Activated CD4-positive, CD25-positive, alpha-beta regulatory T cell treated with anti-CD3 and anti-CD28 coated beads, Interleukin-2, amount 50 U/mL, for 72 hours (primary cell): ENCODE data around the gene RARRES1.

Experiments used
- DNase-seq: peaks from one replicate; pipeline ENCODE4 v3.0.0; 2021

The RARRES1 gene, protein sequence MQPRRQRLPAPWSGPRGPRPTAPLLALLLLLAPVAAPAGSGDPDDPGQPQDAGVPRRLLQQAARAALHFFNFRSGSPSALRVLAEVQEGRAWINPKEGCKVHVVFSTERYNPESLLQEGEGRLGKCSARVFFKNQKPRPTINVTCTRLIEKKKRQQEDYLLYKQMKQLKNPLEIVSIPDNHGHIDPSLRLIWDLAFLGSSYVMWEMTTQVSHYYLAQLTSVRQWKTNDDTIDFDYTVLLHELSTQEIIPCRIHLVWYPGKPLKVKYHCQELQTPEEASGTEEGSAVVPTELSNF

DNA sequence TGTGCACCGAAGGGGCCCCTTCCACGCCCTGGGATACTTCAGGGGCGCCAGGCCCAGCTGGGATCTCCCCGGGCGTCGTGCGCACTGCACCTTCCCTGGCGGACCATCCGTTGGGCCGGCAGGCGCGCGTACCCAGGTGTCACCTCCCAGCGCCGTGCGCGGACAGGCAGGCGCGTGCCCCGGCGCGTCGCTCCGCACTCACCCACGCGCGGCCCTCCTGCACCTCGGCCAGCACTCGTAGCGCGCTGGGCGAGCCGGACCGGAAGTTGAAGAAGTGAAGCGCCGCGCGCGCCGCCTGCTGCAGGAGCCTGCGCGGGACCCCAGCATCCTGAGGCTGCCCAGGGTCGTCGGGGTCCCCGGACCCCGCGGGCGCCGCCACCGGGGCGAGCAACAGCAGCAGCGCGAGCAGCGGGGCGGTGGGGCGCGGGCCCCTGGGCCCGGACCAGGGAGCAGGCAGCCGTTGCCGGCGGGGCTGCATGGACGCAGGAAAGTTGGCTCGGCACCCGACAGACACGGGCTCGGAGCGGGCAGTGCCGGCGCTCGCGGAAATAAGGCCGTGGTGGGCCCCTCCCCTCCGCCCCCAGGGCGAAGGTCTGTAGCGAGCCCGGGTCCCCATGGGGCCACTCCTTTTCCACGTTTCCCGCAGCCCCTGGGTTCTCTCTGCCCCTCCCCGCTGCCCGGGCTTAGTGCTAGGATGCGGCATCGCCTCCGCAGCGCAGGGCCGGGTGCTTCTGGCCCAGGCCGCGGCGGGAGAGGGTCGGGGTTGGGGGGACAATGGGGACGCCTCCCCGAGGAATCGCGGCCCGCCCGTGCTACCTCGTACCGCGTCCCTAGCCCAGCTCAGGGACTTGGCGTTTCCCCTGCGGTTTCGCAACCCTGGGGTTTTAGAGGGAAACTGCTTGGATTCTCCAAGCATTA is at the start of gene RARRES1:
TSS of gene RARRES1 (minus strand) at position 520 of the 918 bp plus-strand sequence. CDS start at position 478, 42 bp downstream.
- DNase-seq, result peak; percentile 43

DNA sequence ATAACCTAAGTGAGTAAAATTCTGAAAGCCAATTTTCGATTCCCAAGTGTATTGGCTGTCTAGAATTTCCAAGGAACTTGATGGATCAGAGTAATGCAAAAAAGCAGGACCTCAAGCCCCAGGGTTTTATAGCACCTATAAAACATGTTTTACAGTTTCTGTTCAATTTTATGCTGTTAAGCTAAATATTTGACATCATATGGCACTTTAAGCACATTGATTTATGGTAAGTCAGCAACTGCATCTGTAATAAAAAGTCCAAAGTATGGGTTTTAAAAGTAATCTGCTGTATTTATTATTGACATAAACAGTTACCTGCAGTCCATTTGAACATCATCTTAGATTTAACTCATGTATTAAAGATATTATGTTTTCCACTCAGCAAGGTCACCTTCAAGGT is 49.6 kb upstream of the RARRES1 start:
- no peak for DNase-seq

DNA sequence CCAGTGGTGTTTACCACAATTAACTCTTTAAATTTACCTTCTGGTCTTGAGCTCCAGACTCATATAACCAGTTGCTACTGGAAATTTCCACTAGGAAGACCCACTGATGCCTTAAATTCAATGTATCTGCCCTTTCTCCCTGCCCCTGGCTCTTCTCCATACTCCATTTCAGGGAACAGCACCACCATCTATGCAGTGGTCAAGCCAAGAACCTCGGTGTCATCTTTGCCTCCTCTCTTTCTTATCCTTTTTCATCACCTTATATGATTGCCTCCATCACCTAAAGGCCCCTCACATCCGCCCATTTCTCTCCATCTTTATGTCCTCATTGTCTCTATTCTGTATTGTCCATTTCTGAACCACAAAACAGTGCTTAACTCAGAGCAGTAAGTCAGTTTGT is 48.9 kb upstream of the RARRES1 start:
- DNase-seq, result no peak

DNA sequence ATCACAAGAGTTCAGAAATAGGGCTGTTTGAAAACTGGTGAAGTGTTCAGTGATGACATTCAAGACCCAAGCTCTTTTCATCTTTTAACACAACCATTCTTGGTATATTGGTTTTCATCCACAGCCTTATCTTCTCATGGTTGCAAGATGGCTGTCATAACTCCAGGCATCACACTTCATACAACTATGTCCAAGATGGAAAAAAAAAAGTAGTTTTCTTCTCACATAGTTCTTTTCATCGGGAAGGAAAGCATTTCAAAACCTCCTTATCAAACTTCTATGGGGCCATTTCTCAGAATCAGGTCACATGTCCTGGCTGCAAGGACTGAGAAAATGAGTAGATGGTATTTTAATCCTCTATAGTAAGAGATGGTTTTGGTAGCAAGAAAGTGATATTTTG is 48.5 kb upstream of the RARRES1 start:
- DNase-seq, result no peak

DNA sequence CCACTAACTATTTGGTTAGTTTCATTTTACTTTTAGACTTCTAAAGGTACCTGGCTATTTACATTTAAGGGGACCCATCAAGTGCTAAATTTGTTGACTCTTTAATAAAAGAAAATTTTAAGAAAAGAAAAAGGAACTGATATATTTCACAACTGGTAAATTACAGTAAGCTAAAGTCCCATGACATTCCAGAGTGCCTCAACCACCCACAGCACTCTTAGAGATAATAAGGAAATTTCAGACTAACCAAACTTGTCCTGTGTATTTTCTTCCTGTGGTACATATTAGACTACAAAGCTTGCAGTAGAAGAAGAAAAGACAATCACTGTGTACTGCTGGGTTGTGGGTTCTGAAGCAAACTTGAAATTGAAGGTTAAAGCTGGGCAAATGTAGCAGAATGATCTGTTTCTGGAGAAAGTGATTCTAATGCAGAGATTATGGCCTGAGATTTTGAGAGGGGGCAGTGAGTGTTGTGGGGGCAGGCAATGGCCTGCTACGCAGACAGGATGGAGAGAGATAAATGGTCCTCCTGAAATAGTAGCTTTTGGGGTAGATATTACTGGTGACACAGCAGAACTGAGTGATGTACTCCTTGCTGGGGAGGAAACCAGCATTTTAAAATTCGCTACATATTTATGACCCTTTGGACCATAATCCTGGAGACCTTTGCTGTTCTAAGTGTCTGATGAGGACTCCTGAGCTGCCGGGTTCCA is 45.1 kb upstream of the RARRES1 start:
- no peak for DNase-seq

DNA sequence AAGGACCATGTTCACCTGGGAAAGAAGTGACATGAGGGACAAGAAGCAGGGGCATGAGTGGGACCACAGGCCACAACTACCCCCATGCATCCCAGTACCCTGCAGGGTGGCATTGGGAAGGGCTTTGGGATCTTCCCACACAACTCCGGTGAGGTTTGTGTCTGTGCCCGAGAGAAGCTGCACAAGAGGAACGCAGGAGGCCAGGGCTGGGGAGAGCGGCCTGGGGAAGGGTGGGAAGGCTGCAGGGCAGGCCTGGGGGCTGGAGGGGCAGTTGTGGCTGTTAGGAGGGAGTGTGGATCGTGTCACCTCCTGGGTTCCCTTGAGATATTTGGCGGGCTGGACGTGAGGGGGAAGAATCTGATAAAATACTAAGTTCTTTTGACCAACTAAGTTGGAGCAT is 44.3 kb upstream of the RARRES1 start:
- DNase-seq, result no peak

DNA sequence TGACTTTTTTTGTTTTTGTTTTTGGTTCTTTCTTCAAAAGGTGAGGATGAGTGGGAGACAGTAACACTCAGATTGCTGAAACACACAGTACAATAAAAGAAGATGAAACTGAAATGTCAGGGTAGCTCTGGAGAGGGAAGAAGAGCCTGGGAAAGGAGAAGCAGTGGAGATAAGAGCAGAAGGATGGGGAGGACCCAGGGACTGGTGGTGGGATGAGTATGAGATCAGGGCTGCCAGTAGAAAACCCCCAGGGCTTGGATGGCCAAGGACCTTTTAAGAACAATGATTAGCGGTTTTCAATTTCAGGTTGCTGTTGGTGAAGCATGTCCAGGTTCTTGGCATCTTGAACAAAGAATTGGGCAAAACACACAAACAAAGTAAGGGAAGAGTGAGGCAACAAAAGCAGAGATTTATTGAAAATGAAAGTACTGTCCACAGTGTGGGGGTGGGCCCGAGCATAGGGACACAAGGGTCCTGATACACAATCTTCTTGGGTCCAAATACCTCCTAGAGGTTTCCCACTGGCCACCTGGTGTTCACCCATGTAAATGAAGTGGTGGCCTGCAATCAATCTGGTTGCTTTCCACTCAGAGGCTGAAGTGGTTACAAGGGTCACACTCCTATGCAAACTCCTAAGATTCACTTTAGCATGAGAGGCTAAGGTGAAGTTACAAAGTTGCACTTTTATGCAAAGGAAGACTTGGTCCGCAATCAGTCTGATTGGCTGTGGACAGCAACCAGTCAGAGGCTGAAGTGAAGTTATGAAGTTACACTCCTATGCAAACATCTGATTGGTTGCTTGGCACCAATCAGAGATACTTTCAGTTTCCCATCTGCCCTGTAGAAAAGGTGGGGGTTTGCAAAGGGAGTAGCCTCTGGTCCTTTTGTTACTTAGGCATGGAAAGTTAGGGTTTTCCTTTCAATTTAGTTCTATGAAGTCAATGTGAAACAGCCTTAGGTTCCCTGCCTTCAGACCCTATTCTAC is 43.5 kb upstream of the RARRES1 start:
- DNase-seq, result no peak

DNA sequence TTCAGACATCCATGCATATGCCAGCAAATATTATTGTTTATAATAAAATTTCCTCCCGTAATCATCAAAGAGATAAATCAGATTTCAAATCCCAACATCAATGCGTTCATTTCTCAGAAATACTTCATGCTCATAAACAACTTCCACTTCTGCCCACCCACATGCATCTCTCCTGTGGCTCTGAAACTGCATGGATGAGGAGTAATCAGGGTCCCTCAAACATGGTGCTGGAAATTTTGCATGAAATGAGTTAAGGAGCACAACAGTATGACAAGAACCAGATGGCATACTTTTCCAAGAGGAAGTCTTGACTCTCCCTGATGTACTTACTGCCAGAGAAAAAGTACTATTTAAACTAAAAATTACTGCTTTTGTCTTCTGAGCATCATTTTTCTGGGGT is 42.7 kb upstream of the RARRES1 start:
- no peak for DNase-seq

DNA sequence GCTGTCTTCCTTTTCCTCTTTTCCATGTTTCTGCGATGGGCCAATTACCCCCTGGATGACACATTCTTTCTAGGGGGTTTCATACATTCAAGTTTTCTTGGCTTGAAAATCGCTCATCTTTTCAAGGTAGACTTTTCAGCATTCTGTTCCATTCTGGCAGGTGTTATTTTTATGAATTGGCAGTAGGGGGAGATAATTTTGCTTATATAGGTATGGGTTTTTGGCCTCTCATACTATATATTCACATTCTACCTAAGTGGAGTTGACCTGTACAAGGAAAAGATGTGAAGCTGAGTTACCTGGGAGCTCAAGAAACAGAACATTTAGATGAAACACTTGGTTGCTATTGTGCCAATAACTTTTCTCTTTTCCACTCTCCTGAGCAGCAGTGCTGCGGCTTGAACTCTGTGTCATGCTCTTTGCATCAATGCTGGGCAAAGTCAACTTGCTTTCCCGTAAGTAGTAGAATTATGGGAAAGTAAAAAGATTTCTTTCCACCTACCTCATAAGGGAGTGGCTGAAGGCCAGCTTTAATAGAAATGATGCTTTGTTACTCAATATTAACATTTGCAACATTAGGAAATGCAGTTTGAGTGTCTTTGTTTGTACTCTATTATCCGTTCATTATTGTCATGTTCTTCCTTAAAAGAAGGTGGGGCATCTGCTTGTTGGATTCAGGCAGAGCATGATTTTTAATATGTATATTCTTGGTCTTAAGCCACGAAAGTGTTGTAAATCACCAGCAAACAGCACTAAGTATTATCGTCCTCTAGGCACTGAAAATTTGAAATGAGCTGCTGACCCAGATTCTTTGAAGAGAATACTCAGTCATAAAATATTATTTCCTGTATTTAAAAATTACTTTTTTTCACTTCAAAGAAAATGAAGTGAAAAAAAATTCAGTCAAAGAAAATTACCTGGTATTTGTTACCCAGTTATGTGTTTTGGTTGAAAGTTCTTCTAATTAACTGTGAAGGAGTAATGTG is 41.9 kb upstream of the RARRES1 start:
- no peak for DNase-seq

DNA sequence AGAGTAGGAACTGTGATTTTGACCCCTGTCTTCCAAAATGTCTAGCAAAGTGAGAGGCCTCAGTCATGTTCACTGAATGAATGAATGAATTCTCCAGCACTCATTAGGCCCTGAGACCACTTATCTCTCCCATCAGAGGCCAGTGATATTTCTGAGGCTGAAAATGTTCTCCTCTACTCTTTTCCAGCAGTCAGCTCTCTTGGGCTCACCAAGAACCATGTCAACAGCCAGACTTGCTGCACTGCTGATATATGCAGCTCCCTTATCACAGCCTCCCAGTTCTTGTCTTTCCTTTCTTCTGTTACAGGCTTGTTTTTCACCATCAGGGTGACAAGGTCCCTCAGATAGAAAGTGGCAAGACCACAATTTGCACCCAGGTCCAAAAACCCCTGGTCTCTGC is 40.9 kb upstream of the RARRES1 start:
- no peak for DNase-seq

DNA sequence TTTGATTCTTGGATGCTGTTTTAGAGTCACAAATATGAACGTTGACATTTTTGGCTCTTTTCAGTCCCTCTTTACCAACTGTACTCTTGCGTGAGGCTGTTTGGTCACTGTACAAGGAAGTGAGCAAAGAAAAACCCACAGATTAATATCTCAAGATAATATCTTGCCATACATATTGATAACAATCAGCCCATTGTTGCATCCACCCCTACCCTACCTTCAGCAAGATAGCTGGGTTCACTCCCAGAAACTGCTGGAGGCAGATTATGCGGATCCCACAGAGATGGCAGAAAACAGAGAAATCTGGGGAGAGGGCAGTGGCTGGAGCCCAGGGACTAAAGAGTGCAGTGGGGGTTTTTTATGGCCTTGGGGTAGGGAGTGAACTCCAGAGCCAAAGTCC is 39.7 kb upstream of the RARRES1 start:
- no peak for DNase-seq

DNA sequence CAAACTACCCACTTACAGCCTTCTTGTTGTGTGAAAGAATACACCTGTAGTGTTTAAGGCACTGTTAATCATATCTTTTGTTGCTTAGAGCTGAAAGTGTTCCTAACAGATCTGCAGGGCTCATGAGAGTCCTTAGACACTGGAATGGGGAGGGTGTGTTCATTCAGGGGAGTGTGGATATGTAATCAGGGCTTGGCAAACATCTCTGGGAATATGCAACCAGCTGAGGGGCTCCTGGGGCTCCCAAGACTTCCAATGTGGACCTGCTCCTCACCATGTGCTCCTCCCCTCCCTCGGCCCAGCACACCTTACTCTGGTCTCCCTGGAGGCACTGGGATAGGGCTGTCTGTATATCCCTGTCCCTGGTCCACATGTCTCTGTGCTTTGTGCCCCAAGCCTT is 39.3 kb upstream of the RARRES1 start:
- DNase-seq, result no peak

DNA sequence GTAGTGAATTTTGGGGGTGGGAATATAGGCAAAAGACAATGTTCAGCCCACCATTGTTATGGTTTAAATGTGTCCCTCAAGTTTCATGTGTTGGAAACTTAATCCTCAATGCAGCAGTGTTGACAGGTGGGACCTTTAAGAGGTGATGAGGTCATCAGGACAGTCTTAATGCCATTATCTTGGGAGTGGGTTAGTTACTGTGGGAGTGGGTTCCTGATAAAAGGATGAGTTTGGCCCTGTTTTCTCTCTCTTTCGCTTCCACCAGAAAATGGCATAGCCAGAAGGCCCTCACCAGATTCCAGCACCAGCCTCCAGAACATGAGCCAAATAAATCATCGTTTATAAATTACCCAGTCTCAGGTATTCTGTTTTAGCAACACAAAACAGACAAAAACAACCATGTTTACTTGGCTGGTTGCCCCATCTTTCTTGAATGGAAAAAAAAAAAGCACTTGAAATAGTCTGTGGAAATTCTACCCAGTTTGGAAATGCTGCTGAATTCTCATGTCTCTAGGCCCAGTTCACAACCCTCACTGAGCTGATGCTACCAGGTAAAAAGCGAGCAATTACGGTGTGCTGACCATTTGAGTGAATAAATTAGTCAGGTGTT is 38.6 kb upstream of the RARRES1 start:
- no peak for DNase-seq

DNA sequence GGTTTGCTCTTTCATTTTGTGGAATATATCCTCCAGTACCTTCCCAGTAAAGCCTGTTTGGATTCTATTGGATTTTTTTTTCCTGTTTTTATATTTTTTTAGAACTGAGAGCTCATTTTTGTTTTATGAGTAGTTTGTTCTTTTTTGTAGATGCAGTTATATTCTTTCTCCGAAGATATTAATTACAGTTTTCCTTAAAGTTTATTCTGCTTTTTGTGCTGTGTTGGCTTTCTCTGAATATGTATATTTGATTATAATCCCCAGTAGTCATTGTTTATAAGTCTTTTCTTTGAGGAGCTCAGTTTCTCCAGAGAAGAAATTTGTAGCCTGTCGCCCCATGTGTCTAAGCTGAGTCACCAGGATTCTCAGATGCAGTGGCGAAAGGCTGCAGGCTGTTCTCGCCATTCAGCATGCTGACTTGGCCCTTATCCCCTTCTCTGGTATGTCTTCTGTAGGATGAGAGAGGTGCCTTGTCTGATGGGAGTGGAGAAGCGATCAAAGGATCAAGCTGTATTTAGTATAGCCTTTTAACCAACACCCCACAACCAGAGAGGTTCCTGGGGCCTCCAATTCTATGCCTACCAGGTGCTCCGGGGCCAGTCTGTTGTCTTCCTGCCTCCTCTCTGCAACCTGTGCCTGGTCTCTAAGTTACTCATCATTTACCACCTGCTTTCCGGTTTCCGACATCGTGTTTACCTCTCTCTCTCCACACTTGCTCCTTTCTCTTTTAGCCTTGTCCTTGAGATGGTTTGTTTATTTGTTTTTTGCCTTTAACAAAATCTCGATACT is 37.9 kb upstream of the RARRES1 start:
- DNase-seq, result no peak

DNA sequence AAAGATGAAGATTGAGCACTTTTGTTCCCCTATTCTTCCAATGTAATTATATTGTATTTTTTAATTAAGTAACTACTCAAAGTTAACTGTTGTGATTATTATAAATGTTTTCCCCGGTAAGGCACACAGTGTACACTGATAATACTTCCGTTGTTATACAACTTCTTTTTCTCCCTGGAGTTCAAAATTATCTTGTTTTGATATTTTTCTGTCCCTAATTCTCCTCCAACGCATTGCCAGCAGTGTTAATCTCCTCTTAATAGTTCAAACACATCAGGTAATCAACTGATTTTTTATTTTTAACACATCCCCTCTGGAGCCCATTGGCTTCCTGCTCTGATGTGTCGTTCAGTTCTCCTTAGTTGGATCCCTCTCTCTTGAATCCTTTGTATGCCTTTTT is 37.3 kb upstream of the RARRES1 start:
- DNase-seq, result no peak

DNA sequence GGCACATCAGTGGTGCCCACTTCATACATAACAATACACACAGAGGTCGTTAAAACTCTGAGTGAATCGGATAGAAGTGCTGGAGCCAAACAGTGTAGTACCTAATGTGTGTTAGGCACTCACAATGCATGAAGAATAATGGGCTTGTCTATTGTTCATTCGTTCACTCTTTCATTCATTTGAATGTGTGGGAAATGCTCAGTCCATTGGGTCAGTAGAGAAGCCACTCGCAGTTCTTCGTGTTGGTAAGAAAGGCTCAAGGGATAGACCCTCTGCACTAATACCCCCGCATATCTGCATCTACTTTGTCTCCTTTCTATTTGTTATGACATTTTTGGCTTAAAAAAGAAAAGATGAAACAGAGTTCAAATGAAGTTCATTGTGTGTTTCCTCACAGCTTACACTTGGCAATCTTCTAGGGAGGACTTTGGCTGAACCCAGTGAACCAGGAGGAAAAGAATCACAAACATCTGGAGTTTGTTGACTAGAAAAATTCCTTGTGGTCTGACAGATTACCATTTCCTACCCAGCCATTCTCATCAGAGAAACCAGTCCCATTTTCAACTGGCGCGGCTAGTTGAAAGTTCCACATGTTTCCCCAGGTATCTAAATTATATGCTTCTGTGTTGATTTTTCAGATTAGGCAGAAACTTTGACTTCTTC is 36.8 kb upstream of the RARRES1 start:
- DNase-seq, result no peak

DNA sequence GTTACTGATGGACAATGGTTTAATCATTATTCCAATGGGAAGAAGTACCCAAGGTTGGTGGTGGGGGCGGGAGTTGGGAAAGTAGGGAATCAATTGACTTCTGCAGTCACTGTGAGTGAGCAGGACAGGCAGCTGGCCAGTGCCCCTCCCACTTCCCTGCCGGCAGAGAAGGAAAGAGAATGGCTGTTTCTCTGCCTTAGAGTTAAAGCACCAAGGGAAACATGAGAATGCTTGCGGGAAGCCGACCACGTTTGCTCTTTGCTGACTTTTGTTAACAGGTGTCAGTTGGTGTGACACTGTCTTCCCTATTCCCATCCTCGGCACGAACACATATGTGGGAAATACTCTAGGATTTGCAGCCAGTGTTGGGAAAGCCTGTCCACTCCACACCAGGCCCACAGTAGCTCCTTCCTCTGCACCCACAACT is 36.1 kb upstream of the RARRES1 start:
- DNase-seq, result no peak

DNA sequence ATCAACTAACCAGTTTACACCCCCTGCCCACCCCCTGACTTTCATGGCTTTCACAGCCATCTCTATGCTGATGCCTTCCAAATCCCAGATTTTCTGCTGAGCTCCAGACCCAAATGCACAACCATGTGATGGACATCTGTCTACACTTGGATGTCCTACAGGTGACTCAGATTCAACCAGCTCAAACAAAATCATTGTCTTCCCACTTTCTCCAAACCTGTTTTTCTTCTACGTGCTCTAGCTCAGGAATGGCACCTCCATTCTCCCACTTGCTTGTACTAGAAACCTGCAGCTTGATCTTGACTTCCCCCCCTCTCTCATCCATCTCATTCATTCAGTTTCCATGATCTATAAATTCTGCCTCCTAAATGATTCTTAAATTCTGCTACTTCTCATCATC is 34.1 kb upstream of the RARRES1 start:
- DNase-seq, result no peak

DNA sequence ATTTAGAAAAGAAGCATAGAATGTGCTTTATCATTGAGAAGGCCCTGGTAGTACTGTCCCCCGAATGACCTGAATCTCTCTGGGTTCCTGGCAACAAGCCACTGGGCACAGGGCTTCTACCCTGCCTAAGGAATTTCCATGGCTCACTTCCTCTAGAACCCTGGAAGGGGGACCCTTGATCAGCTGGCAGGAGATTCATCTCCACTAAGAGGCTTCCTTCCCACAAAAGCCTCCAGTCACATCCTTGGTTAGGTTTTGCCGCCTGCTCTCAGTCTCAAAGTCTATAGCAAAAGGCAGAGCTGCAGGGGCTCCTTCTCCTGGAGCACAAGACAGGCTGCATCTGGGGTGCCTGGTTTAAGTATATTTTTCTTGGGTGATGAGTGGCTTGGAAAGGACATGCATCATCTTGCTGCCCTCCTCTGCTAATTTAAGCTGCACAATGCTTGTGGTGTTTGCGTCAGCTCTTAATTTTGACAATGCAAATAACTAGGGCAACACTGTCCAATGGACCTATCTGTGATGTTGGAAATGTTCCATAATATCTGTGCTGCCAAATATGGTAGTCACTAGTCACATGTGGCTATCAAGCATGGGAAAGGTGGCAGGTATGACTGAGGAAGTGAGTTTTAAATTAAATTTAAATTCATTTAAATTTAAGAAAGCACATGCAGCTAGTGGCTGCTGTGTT is 33.4 kb upstream of the RARRES1 start:
- no peak for DNase-seq
